ENCODE results near the gene FHOD3. TPM values are rescaled to one million over a fixed set of nuclear protein-coding genes. Genes with fewer than 3 reads are reported as not detected.

FHOD3 gene
- total RNA-seq, 4 donors from 2014 or later: 3.5 to 40.0 (median 14.5) TPM

DNA sequence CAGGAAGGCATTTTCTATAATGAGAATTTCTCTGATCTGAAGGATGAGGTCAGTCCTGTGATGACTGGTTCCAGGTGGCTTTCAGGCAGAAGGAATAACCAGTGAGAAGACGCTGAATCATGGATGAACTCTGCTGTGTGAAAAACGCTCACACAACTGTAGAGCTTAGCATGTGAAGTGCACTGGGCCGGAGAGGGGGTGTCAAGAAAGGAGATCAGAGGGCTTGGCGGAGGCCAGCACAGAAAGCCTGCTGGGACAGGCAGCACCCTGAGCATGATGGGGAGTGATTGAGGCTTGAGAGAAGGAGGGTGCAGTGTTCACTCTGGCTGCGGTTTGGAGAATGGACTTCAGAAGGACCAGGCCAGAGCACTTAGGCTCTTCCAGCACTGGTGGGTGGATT, 294.8 kb downstream of the FHOD3 start:
- H3K9me3 ChIP-seq: no peaks in the 10 kb centered on the region
- 73 to 82% methylated on average over 2 to 5 of the region's 5 CpGs for WGBS, 2 donors (ENCODE audit: low coverage in 1 of 2)
- H3K4me1 ChIP-seq: peaks cover 0 to 18% (median 11%) of the 10 kb centered on the region in 4 donors
- H3K27ac ChIP-seq: no peak overlapping the region
- no peak for DNase-seq
- in situ Hi-C loops (cut with MboI; ENCODE audit: low pct_ligation_motif_present in 1 of 4, low pct_unique_long_range_greater_than_20kb in 1 of 4, low sequenced_read_pairs in 3 of 4) (no loop called here), intact Hi-C loops (cut with DNase I; ENCODE audit: low total_unique reads) (no loop called here)
- no peak for TF ChIP-seq POLR2AphosphoS5 (IDR thresholded peaks at IDR 0.05)
- TF ChIP-seq POLR2A (IDR thresholded peaks at IDR 0.05): no peak
- no peak for TF ChIP-seq EP300 (IDR thresholded peaks at IDR 0.05; ENCODE audit: low read depth)
- TF ChIP-seq, protein P1, sequence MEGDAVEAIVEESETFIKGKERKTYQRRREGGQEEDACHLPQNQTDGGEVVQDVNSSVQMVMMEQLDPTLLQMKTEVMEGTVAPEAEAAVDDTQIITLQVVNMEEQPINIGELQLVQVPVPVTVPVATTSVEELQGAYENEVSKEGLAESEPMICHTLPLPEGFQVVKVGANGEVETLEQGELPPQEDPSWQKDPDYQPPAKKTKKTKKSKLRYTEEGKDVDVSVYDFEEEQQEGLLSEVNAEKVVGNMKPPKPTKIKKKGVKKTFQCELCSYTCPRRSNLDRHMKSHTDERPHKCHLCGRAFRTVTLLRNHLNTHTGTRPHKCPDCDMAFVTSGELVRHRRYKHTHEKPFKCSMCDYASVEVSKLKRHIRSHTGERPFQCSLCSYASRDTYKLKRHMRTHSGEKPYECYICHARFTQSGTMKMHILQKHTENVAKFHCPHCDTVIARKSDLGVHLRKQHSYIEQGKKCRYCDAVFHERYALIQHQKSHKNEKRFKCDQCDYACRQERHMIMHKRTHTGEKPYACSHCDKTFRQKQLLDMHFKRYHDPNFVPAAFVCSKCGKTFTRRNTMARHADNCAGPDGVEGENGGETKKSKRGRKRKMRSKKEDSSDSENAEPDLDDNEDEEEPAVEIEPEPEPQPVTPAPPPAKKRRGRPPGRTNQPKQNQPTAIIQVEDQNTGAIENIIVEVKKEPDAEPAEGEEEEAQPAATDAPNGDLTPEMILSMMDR (IDR thresholded peaks at IDR 0.05): no peak
- H3K4me3 ChIP-seq: no peak overlapping the region
- H3K27me3 ChIP-seq: no peaks in the 10 kb centered on the region
- H3K36me3 ChIP-seq: no peaks in the 10 kb centered on the region

DNA sequence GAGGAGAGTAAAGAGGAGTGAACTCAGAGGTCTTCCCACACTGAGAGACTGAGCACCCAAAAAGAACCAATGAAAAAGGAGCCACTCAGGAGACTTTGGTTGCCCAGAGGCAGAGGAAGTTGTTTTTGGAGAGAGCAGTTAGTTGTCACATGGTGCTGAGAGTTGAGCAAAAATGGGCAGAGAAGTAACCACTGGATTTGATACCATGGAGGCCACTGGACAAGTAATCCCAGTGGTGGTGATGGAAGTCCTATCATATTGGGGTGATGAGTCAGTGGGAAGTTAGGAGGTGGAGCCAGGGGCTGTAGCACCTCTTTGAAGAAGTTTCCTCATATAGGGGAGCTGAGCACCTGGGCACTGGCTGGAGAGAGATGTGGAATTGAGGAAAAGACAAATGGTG, 295.5 kb downstream of the FHOD3 start:
- Histone ChIP-seq H3K9me3 (no peaks in the 10 kb centered on the region), H3K4me3 (no peak overlapping the region), H3K27ac (no peak overlapping the region), H3K27me3 (no peaks in the 10 kb centered on the region), H3K4me1 (peaks cover 0 to 25% (median 14%) of the 10 kb centered on the region in 4 donors), H3K36me3 (no peaks in the 10 kb centered on the region)
- intact Hi-C loops (cut with DNase I; ENCODE audit: low total_unique reads): no loop called here
- no peak for DNase-seq
- in situ Hi-C loops (cut with MboI; ENCODE audit: low pct_ligation_motif_present in 1 of 4, low pct_unique_long_range_greater_than_20kb in 1 of 4, low sequenced_read_pairs in 3 of 4): no loop called here
- TF ChIP-seq POLR2A (IDR thresholded peaks at IDR 0.05) (no peak), EP300 (IDR thresholded peaks at IDR 0.05; ENCODE audit: low read depth) (no peak)

DNA sequence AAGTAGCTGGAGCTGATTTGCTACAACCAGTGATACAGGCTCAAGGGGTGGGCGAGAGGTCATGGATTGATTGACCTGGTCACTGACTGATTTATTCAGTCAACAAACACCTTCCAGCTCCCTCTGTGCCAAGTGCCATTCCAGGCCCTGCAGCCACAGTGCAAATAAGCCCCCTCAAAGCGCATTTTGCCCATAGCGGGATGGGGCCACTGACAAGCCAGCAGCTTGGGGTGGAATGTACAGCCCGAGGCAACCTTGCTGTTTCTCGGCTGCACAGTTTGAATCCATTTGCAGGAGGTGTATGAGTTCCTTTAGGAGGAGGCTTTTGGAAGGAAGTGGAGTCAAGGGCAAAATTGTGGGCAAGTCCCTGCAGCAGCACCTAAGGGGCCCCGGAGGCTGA, 296.1 kb downstream of the FHOD3 start:
- no peak for DNase-seq
- Histone ChIP-seq H3K4me1 (peaks cover 0 to 31% (median 17%) of the 10 kb centered on the region in 4 donors), H3K9me3 (no peaks in the 10 kb centered on the region), H3K36me3 (no peaks in the 10 kb centered on the region), H3K27ac (no peak overlapping the region), H3K27me3 (no peaks in the 10 kb centered on the region), H3K4me3 (no peak overlapping the region)
- 87% methylated on average over 6 of the region's 6 CpGs; no CpG with 5 or more reads in 1 of the 2 donors for WGBS, 2 donors (ENCODE audit: low coverage in 1 of 2)
- intact Hi-C loops (cut with DNase I; ENCODE audit: low total_unique reads) (no loop called here), in situ Hi-C loops (cut with MboI; ENCODE audit: low pct_ligation_motif_present in 1 of 4, low pct_unique_long_range_greater_than_20kb in 1 of 4, low sequenced_read_pairs in 3 of 4) (no loop called here)
- no peak for TF ChIP-seq EP300 (IDR thresholded peaks at IDR 0.05; ENCODE audit: low read depth)
- no peak for TF ChIP-seq POLR2A (IDR thresholded peaks at IDR 0.05)
- TF ChIP-seq POLR2AphosphoS5 (IDR thresholded peaks at IDR 0.05): no peak
- TF ChIP-seq, protein P1 (IDR thresholded peaks at IDR 0.05): no peak

DNA sequence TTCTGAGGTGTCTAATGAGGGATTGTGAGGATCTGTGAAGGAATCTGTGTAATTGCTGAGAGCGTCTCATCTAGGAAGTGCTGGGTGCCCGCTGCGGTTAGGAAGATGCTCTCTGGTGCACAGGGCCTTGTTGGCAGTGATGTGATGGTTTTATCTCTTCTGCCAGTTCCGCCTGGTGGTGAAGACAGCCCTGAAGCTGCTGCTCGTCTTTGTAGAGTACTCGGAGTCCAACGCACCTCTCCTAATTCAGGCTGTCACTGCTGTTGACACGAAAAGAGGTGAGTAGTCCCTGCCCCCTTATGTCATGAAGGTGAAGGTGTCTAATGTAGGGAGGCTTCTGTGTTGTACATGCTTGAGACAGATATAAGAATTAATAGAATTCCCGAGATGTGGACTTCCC, 297.1 kb downstream of the FHOD3 start:
- Histone ChIP-seq H3K27me3 (no peaks in the 10 kb centered on the region), H3K4me3 (no peak overlapping the region), H3K9me3 (no peaks in the 10 kb centered on the region), H3K36me3 (no peaks in the 10 kb centered on the region), H3K4me1 (peaks cover 0 to 35% (median 20%) of the 10 kb centered on the region in 4 donors), H3K27ac (no peak overlapping the region)
- no peak for TF ChIP-seq POLR2A (IDR thresholded peaks at IDR 0.05)
- TF ChIP-seq POLR2AphosphoS5 (IDR thresholded peaks at IDR 0.05): no peak
- TF ChIP-seq, protein P1 (IDR thresholded peaks at IDR 0.05): no peak
- no peak for TF ChIP-seq EP300 (IDR thresholded peaks at IDR 0.05; ENCODE audit: low read depth)
- intact Hi-C loops (cut with DNase I; ENCODE audit: low total_unique reads): no loop called here
- 88 to 100% methylated on average over 1 to 9 of the region's 9 CpGs for WGBS, 2 donors (ENCODE audit: low coverage in 1 of 2)
- in situ Hi-C loops (cut with MboI; ENCODE audit: low pct_ligation_motif_present in 1 of 4, low pct_unique_long_range_greater_than_20kb in 1 of 4, low sequenced_read_pairs in 3 of 4): no loop called here
- no peak for DNase-seq
